ENCODE data around the gene TRAF2.
A peak's percentile ranks its signal among the peaks of the same experiment; 100 is the strongest.

- no peak; the same call in 1 of the 2 replicates for TF ChIP-seq CTCF (CRISPR knock-in tag; IDR thresholded peaks at IDR 0.05)
- TF ChIP-seq ZNF235 (CRISPR knock-in tag; IDR thresholded peaks at IDR 0.05; ENCODE audit: borderline replicate concordance), result peak; percentile 6; the same call in 1 of the 2 replicates
- TF ChIP-seq DR1 (CRISPR knock-in tag; IDR thresholded peaks at IDR 0.05), result no peak
- TF ChIP-seq, protein P1, sequence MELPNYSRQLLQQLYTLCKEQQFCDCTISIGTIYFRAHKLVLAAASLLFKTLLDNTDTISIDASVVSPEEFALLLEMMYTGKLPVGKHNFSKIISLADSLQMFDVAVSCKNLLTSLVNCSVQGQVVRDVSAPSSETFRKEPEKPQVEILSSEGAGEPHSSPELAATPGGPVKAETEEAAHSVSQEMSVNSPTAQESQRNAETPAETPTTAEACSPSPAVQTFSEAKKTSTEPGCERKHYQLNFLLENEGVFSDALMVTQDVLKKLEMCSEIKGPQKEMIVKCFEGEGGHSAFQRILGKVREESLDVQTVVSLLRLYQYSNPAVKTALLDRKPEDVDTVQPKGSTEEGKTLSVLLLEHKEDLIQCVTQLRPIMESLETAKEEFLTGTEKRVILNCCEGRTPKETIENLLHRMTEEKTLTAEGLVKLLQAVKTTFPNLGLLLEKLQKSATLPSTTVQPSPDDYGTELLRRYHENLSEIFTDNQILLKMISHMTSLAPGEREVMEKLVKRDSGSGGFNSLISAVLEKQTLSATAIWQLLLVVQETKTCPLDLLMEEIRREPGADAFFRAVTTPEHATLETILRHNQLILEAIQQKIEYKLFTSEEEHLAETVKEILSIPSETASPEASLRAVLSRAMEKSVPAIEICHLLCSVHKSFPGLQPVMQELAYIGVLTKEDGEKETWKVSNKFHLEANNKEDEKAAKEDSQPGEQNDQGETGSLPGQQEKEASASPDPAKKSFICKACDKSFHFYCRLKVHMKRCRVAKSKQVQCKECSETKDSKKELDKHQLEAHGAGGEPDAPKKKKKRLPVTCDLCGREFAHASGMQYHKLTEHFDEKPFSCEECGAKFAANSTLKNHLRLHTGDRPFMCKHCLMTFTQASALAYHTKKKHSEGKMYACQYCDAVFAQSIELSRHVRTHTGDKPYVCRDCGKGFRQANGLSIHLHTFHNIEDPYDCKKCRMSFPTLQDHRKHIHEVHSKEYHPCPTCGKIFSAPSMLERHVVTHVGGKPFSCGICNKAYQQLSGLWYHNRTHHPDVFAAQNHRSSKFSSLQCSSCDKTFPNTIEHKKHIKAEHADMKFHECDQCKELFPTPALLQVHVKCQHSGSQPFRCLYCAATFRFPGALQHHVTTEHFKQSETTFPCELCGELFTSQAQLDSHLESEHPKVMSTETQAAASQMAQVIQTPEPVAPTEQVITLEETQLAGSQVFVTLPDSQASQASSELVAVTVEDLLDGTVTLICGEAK (IDR thresholded peaks at IDR 0.05), result no peak
- TF ChIP-seq, protein P1 (CRISPR knock-in tag; IDR thresholded peaks at IDR 0.05), result no peak
Measured at GRCh38 chr9:136840877-136841645, 45.3 kb upstream of the TRAF2 start.
